HG03060 (cell line): ENCODE data around the gene VAV1.

Source experiments
- ATAC-seq: cut with Tn5 transposase; IDR thresholded peaks from one replicate; pipeline ENCODE4 v1.9.1; 2021; ENCODE audit warnings: low read depth, moderate number of reproducible peaks; ENCODE audit not compliant: unreplicated experiment

The VAV1 gene

GRCh38 chr19:6876748-6877147 lies 104.2 kb downstream of the VAV1 start:
- no peak for ATAC-seq

- ATAC-seq: no peak
Observed at GRCh38 chr19:6877766-6878165, 105.3 kb downstream of the VAV1 start.

- ATAC-seq: no peak
Observed at GRCh38 chr19:6886277-6886897, 113.9 kb downstream of the VAV1 start.

- no peak for ATAC-seq
Observed at GRCh38 chr19:6887316-6887715, 114.8 kb downstream of the VAV1 start, which contains the start of gene ADGRE1. Gene ADGRE1, plus strand, starts transcription at chr19:6887579. Its CDS starts 30 bp downstream, at chr19:6887609.

- no peak for ATAC-seq
Observed at GRCh38 chr19:6888967-6889366, 116.5 kb downstream of the VAV1 start.

GRCh38 chr19:6890401-6890913 lies 117.9 kb downstream of the VAV1 start:
- ATAC-seq: no peak

- no peak for ATAC-seq
Observed at GRCh38 chr19:6890938-6891337, 118.4 kb downstream of the VAV1 start.

- ATAC-seq: no peak
Observed at GRCh38 chr19:6891761-6892385, 119.4 kb downstream of the VAV1 start.

GRCh38 chr19:6894313-6894712 lies 121.8 kb downstream of the VAV1 start:
- no peak for ATAC-seq

GRCh38 chr19:6903446-6903845 lies 130.9 kb downstream of the VAV1 start:
- no peak for ATAC-seq

GRCh38 chr19:6906559-6907060 lies 134.1 kb downstream of the VAV1 start:
- ATAC-seq: no peak
